Forelimb muscle (tissue), 1 donor: ENCODE data around the gene TMEM126A. TPM values are rescaled to one million over a fixed set of nuclear protein-coding genes. Genes with fewer than 3 reads are reported as not detected.
A peak's percentile ranks its signal among the peaks of the same experiment; 100 is the strongest.
"Not testable (repeated sequence)": the region's sequence is repeated elsewhere in the genome, so short reads cannot be mapped to it uniquely, and the experiment has no call there.

Experiments used
- DNase-seq: peaks from one replicate; pipeline ENCODE4 v3.0.0-alpha.2; 2013; ENCODE audit warnings: low read depth
- polyA plus RNA-seq: library from polyadenylated mRNA; unstranded; fragments of 120-200 nt; gene quantifications from one replicate; pipeline ENCODE4 v1.2.1, GENCODE V29; 2013; ENCODE audit not compliant: insufficient read length

Gene TMEM126A
- polyA plus RNA-seq, 1 donor, result 37.3 TPM

DNA sequence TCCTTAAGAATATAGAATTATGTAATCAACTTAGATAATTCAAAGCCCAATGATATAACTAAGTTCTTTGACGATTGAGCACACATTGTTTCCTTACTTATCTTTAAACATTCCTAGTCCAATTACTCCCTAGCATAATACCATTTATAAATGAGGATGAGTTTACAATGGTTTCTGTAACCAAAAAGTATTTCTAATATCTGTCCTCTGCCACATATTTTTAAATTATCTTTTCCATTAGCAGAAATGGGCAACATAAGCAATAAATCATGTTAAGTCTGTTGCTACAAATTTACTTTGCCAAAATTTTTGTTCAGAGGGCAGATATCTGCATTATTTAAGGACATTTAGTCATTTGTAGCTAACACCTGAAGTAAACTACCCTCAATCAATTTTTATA lies 10.4 kb downstream of the TMEM126A start:
- no peak for DNase-seq

DNA sequence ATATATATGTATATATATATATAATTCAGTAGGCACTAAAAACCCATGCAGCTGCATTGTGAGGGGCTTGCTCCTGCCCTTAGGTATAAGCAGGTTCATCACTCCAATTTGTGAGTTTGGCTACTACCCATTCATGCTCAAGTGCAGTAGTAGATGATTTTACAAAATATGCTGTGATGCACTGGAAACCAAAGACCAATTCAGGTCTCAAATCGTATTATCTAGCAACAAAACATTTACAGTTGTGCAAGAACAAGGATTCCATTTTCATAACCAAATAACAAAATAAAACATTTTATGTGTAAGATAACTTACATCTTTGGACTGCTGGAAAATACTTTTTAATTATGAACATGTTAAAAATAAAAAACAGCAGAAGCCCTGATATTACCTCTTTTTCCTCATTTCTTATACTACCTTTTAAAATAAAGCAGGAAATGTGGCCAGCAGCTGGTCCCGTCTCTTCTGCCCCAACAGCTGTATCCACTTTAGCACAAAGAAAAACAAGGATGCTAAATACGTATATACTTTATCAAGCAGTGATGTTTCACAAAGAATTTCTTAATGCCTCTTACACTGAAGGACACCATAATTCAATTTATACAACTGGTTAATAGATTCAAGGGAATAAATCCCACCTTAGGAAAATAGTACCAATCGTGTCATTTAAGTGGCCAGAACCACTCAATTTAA lies 14.4 kb downstream of the TMEM126A start:
- DNase-seq, result no peak

GRCh38 chr11:85663080-85663752 lies 15.4 kb downstream of the TMEM126A start:
- no peak for DNase-seq

- DNase-seq, result peak; percentile 35
Observed at GRCh38 chr11:85663753-85664614, 16.2 kb downstream of the TMEM126A start.

DNA sequence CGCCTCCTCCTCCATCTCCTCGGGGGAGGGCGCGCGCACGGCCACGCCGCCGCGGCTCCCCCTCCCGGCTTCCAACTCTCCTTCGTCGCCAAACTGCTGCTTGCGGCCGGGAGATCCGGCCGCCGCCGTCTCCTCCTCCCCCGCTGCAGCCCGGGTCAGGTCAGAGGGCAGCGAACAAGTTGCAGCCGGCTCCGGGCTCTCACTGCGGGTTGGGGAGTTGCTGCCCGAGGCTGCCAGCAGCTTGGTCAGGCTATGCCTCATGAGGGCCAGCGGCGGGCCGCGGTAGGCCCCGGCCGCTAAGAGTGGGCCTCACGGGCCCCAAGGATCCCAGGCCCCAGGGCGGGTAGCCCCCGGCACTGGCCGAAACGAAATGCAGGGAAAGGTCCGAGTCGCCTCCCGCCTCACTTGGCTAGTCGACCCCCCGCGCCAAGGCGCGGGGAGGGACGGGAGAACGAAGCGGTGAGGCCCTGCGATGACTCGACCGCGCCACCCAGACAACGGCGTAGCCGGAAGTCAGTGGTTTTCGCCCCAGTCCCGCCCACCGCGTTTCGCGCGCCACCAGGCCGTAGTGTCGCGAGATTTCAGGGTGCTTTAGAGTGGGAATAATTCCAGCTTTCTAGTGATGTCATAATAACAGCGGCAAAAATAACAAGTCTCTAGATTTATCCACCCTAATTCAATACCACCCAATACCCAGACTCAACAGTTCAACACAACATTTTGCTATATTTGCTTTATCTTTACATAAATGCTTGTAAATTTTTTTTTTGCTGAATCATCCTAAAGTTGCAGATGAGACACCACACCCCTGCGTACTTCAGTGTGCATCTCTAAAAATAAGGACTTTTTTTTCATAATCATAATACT lies 17.1 kb downstream of the TMEM126A start, which contains the start of gene CREBZF:
TSS of gene CREBZF (minus strand) at position 515 of the 867 bp plus-strand sequence. CDS start at position 261, 254 bp downstream.
- DNase-seq, result peak; percentile 89

DNA sequence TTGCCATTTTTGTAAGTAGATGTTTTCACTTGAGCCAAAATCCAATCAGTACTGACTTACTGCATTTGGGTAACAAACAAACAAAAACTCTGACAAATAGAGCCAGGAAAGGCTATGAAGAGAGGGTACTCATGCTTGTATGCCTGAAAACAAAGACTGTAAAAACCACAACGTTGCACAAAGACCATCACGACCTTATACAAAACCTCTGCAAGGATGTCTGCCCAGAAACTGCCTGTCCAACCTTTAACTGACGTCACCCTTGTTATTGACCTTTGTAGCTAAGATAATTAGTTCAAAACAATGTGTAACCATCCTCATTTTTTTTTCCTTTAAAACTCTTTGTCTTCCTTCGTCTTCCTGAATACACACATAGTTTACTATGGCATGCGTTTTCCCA lies 18.0 kb downstream of the TMEM126A start:
- DNase-seq, result no peak

- no peak for DNase-seq
Observed at GRCh38 chr11:85666687-85667086, 18.9 kb downstream of the TMEM126A start.

GRCh38 chr11:85668157-85668556 lies 20.4 kb downstream of the TMEM126A start:
- no peak for DNase-seq

GRCh38 chr11:85670949-85671663 lies 23.3 kb downstream of the TMEM126A start:
- DNase-seq, result not testable (repeated sequence)

- no peak for DNase-seq
Observed at GRCh38 chr11:85672105-85672902, 24.5 kb downstream of the TMEM126A start.

DNA sequence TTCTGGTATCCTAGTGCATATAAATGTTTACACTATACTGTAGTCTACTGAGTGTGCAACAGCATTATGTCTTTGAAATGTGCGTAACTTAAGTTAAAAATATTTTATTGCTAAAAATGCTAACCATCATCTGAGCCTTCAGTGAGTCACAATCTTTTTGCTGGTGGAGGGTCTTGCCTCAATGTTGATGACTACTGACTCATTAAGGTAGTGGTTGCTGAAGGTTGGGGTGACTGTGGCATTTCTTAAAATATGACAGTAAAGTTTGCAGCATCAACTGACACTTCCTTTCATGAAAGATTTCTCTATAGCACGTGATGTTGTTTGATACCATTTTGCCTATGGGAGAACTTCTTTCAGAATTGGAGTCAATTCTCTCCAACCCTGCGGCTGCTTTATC lies 25.6 kb downstream of the TMEM126A start:
- no peak for DNase-seq

- DNase-seq, result no peak
Observed at GRCh38 chr11:85679576-85679975, 31.8 kb downstream of the TMEM126A start.

DNA sequence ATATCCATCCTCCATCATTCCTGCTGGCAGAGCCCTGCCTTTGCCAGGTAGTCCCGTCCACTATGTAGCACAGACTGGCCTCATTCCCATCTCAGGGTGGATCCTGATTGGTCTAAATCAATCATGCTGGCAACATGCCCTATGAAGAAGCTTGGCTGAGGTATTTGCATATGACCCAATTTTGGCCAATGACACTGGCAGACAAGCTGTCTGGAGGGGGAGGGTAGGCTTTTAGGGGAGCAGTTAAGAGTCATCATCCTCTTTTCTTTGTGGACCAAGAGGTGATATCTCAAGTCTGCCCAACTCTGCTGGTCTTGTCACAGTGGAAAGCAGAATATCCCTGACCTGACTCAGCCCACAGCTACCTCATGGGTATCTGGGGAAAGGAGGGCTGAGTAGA lies 33.1 kb downstream of the TMEM126A start:
- DNase-seq, result no peak

DNA sequence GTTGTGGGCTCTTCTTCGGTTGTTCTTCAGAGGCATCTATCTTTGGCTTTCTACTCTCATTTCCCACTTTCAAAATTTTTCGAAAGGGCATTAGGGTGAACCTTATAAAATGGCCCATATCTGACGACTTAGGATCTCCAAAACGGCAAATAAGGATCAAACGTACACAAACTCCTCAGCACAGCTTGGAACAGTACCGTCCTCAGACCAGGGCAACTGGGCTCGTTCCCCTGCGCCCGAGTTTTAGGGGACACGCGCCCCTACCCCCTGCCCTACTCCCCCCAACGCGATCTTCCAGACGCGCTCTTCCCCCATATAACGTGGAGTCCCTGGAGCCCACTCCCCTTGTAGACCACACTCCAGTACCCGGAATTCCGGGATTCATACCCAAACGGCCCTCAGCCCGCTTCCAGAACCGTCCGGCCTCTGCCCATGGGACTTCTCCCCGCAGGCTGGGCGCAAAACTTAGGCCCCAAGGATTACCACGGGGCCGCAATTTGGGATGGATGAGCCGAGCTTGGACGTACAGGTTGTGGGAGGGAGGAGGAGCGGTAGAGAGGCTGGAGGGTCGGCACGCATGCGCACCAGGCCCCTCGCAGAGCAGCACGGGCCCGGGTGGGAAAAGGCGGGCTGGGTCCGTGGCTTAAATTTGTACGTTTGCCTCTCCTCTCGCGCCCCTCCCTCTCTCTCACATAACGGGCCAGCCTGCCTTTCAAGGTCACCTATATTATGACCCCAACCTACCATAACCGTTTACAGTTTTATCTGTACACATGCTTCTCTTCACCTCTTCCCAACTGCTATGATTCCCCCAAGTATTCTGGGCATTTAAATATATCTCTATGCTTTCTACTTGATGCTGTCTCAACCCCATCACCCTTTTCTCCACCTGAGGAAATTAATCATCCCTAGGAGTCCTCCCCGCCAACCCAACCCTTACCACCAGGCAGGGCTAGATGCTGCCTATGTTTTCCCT lies 34.9 kb downstream of the TMEM126A start:
- DNase-seq, result peak; percentile 25

DNA sequence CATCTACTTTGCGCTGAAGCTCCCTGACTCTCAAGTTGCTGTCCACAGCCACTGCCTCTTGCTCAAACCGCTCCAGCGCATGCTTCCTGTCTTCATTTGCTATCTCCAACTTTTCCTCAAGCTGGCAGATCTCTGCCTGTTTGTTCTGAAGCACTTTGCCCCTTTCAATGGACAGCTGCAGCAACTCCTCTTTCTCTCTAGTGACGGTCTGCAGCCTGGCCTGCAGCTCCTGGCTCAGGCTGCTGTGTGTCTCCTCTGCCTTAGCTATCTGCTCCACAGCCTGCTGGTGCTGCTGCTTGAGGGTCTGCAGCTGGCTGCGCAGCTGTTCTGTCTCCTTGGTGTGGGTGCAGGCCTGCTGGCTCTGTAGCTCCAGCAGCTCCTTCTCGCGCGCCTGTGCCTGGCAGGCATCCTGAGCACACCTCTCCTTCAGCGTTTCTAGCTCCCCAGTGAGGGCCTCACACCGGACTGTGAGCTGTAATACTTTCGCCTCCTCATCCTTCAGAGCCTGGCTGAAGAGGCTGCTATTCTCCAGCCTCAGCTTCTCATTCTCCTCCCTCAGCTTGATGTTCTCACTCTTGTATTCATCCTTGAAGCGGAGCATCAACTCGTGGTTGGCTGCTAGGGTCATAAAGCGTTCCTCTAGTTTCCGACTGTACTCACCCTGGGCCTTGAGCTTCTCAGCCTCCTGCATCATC lies 37.5 kb downstream of the TMEM126A start:
- DNase-seq, result peak; percentile 20

GRCh38 chr11:85685820-85686459 lies 38.2 kb downstream of the TMEM126A start, which contains the start of gene CCDC89:
TSS of gene CCDC89 (minus strand) at chr11:85686195. CDS start at chr11:85686130, 65 bp downstream.
- peak; percentile 78 for DNase-seq

- DNase-seq, result peak; percentile 20
Observed at GRCh38 chr11:85694385-85694980, 46.7 kb downstream of the TMEM126A start.
